DOHH2 (cell line): Measurements from ENCODE around the gene PALB2.

Experiments
- H3F3A ChIP-seq: fragments of 200-600 bp; sonication (generic), shearing (Covaris generic); 2 replicates; pipeline ENCODE4 v1.6.0; 2016; ENCODE audit warnings: antibody characterized with exemption, mild to moderate bottlenecking; ENCODE audit not compliant: control insufficient read depth, insufficient read depth
- H3K27ac ChIP-seq: fragments of 200-600 bp; sonication (generic); 2 replicates; pipeline ENCODE4 v1.5.1; 2014; ENCODE audit warnings: low read depth, mild to moderate bottlenecking, low read length, moderate library complexity
- H3K27me3 ChIP-seq: fragments of 200-600 bp; sonication (generic); 2 replicates; pipeline ENCODE4 v1.6.1; 2014; ENCODE audit warnings: mild to moderate bottlenecking, low read length, mixed read lengths; ENCODE audit not compliant: control insufficient read depth
- H3K36me3 ChIP-seq: fragments of 200-600 bp; sonication (generic); 2 replicates; pipeline ENCODE4 v1.6.1; 2014; ENCODE audit warnings: mild to moderate bottlenecking, low read length, moderate library complexity, mixed read lengths; ENCODE audit not compliant: control insufficient read depth
- H3K4me1 ChIP-seq: fragments of 200-600 bp; sonication (generic); 2 replicates; pipeline ENCODE4 v1.6.1; 2014; ENCODE audit warnings: mild to moderate bottlenecking, low read length, mixed read lengths; ENCODE audit not compliant: control insufficient read depth
- H3K4me2 ChIP-seq: fragments of 200-600 bp; sonication (generic); 2 replicates; pipeline ENCODE4 v1.6.0; 2014; ENCODE audit warnings: mild to moderate bottlenecking, low read length, moderate library complexity
- H3K4me3 ChIP-seq: fragments of 200-600 bp; sonication (generic); 2 replicates; pipeline ENCODE4 v1.5.1; 2014; ENCODE audit warnings: mild to moderate bottlenecking, low read length, mixed read lengths
- H3K79me2 ChIP-seq: fragments of 200-600 bp; sonication (generic); 2 replicates; pipeline ENCODE4 v1.6.1; 2014; ENCODE audit warnings: mild to moderate bottlenecking, low read length, mixed read lengths; ENCODE audit not compliant: control insufficient read depth
- H3K9me2 ChIP-seq: fragments of 200-600 bp; sonication (generic); replicated peaks from 2 replicates; pipeline ENCODE4 v1.6.1; 2014; ENCODE audit warnings: mild to moderate bottlenecking, low read length, mixed read lengths; ENCODE audit not compliant: control insufficient read depth
- H3K9me3 ChIP-seq: fragments of 200-600 bp; sonication (generic); 2 replicates; pipeline ENCODE4 v1.6.1; 2014; ENCODE audit warnings: antibody characterized with exemption, low read length, mixed read lengths; ENCODE audit not compliant: control insufficient read depth, insufficient read depth
- H4K20me1 ChIP-seq: fragments of 200-600 bp; sonication (generic); 2 replicates; pipeline ENCODE4 v1.6.0; 2014; ENCODE audit warnings: low read depth, mild to moderate bottlenecking, antibody characterized with exemption, low read length, moderate library complexity; ENCODE audit not compliant: control insufficient read depth, insufficient read depth
- CTCF ChIP-seq: fragments of 200-600 bp; sonication (generic); IDR thresholded peaks from one replicate; pipeline ENCODE4 v1.5.1; 2014; ENCODE audit warnings: antibody characterized with exemption, mild to moderate bottlenecking, low read depth, low read length; ENCODE audit not compliant: poor library complexity, severe bottlenecking
- EZH2phosphoT487 ChIP-seq: fragments of 200-600 bp; sonication (generic); IDR thresholded peaks from 2 replicates; pipeline ENCODE4 v1.6.1; 2017; ENCODE audit warnings: borderline replicate concordance, mild to moderate bottlenecking, antibody characterized with exemption, low read length, moderate library complexity, mixed read lengths

Gene PALB2

DNA sequence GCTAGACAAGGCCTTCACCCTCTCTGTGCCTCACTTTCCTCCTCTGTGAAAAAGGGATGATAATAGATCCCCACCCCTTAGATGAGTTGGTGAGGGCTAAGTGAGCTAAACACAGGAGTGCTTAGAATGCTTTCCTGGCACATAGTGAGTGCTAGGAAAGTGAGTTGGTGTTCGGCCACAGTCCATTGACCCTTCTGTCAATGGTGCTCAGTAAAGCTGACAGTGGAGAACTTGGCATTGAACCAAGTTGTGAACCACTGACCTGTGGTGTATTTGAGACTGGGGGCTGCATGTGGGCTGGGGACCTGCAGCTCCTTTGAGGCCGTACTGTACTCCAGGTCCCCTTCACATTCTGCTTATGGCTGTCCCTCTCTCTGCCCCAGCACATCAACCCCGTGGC lies 42.4 kb upstream of the PALB2 start:
- H4K20me1 ChIP-seq, result peaks cover 14% of the 10 kb centered on the region; the same call in 1 of the 2 replicates
- no peaks in the 10 kb centered on the region for H3K9me3 ChIP-seq
- no peak overlapping the region for H3K4me3 ChIP-seq
- H3K36me3 ChIP-seq, result peaks cover 93% of the 10 kb centered on the region
- peaks cover 3% of the 10 kb centered on the region; the same call in 1 of the 2 replicates for H3F3A ChIP-seq
- no peaks in the 10 kb centered on the region for H3K9me2 ChIP-seq
- no peak overlapping the region for H3K27ac ChIP-seq
- peaks cover 58% of the 10 kb centered on the region for H3K79me2 ChIP-seq
- H3K4me2 ChIP-seq, result no peak overlapping the region
- TF ChIP-seq EZH2phosphoT487, result no peak
- no peak for TF ChIP-seq CTCF
- no peaks in the 10 kb centered on the region for H3K27me3 ChIP-seq
- peaks cover 17% of the 10 kb centered on the region for H3K4me1 ChIP-seq

DNA sequence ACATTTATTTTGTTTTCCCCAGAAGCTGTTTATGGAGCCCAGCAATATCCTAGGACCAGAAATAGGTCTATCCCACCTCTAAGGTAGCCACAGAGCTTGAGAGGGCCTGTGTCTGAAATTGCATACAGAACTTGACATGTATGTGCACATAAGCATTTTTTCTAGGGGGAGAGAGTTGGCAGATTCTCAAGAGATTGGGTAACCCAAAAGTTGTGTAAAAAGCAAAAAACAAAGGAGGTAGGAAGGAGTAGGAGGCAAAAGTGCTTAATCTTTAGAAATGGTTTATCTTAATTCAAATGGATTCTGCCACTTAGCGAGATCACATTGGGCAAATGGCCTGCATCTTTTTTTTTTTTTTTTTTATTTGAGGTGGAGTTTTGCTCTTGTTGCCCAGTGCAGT lies 41.1 kb upstream of the PALB2 start:
- no peak for TF ChIP-seq EZH2phosphoT487
- Histone ChIP-seq H3K36me3 (peaks cover 80% of the 10 kb centered on the region), H3K9me3 (no peaks in the 10 kb centered on the region), H3F3A (peaks cover 3% of the 10 kb centered on the region; the same call in 1 of the 2 replicates), H3K79me2 (peaks cover 63% of the 10 kb centered on the region), H3K4me1 (peaks cover 25% of the 10 kb centered on the region), H3K4me2 (no peak overlapping the region), H3K4me3 (no peak overlapping the region), H3K27me3 (no peaks in the 10 kb centered on the region), H4K20me1 (peaks cover 14% of the 10 kb centered on the region; the same call in 1 of the 2 replicates), H3K27ac (no peak overlapping the region), H3K9me2 (no peaks in the 10 kb centered on the region)

DNA sequence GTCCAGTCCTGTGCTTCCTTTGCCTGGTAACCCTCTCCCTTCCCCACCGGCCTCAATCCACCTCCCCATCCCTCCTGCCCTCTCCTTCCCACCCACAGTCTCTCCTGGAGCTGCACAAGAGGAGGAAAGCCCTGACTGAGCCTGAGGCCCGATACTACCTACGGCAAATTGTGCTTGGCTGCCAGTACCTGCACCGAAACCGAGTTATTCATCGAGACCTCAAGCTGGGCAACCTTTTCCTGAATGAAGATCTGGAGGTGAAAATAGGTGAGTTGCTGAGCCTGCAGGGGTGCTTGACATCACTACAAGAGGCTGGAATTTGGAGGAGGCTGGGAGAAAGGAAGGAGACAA lies 38.9 kb upstream of the PALB2 start:
- Histone ChIP-seq H3F3A (peaks cover under 1% of the 10 kb centered on the region; the same call in 1 of the 2 replicates), H3K79me2 (peaks cover 60% of the 10 kb centered on the region), H3K4me3 (peak overlapping the region; percentile 99), H3K9me2 (no peaks in the 10 kb centered on the region), H4K20me1 (peaks cover 14% of the 10 kb centered on the region; the same call in 1 of the 2 replicates), H3K27ac (0 out of 2 replicates have a peak overlapping the region, but pooled peaks have one; percentile 55), H3K27me3 (no peaks in the 10 kb centered on the region), H3K4me1 (peaks cover 25% of the 10 kb centered on the region), H3K4me2 (peak overlapping the region; percentile 85), H3K36me3 (peaks cover 58% of the 10 kb centered on the region), H3K9me3 (no peaks in the 10 kb centered on the region)
- TF ChIP-seq CTCF (no peak), EZH2phosphoT487 (no peak)

DNA sequence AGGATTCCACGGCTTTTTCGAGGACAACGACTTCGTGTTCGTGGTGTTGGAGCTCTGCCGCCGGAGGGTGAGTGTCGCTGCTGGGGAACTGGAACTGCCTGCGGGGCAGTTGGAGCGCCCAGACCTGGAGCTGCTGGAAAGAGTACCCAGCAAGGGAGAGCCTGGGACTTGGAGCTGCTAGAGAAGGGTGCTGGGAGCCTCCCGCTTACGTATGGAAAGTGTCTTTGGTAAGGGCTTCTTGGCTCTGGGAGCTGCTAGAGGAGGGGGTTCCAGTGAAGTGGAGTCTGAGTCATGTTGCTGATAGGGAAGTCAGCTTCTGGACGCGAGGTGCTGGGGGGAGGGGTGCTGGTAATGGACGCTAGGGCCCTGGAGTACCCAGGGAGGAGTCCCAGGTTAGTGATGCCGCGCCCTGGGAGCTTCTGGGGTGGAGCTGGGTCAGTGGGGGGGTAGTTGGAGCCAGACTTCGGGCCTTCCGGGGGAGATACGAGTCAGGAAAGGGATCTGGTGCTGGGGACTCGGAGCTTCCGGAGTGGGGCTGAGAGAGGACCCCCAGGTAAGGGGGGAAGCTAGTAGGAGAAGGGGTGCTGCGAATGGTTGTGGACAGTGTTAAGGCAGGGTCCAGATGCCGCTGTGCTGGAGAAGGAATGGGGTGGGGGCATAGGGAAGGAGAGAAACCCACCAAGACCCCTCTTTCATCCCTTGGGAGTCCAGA lies 38.3 kb upstream of the PALB2 start:
- Histone ChIP-seq H3K9me3 (no peaks in the 10 kb centered on the region), H3K36me3 (peaks cover 55% of the 10 kb centered on the region), H3K27me3 (no peaks in the 10 kb centered on the region), H3K9me2 (no peaks in the 10 kb centered on the region), H3F3A (no peaks in the 10 kb centered on the region; the same call in 1 of the 2 replicates), H3K79me2 (peaks cover 59% of the 10 kb centered on the region), H3K27ac (peak overlapping the region; percentile 55), H4K20me1 (peaks cover 14% of the 10 kb centered on the region; the same call in 1 of the 2 replicates), H3K4me1 (peaks cover 25% of the 10 kb centered on the region), H3K4me2 (peak overlapping the region; percentile 85), H3K4me3 (peak overlapping the region; percentile 99)
- no peak for TF ChIP-seq CTCF
- no peak for TF ChIP-seq EZH2phosphoT487
